K562 (cell line): ENCODE data around the gene CCT8L2. TPM values are rescaled to one million over a fixed set of nuclear protein-coding genes. Genes with fewer than 3 reads are reported as not detected.

Experiments used
- E2F3 ChIP-seq: fragments of 250-450 bp; sonication (Bioruptor Pico); IDR thresholded peaks from 2 replicates; pipeline ENCODE4 v1.4.0; 2020; ENCODE audit warnings: mild to moderate bottlenecking
- EP300 ChIP-seq: IDR thresholded peaks from 2 replicates; pipeline ENCODE4 v1.6.1; 2012; ENCODE audit warnings: low read length, improper control_type of control experiment
- ESRRB ChIP-seq: fragments of 250-450 bp; sonication (Bioruptor Pico); IDR thresholded peaks from 2 replicates; pipeline ENCODE4 v1.5.0; 2020; ENCODE audit warnings: mild to moderate bottlenecking, moderate library complexity, borderline replicate concordance
- FOXA3 ChIP-seq, 2 experiments: fragments of 450-650 bp in 1 of 2; sonication (generic) in 1 of 2; formaldehyde crosslinking; IDR thresholded peaks in 1 of 2; conservative IDR thresholded peaks in 1 of 2; 2 replicates each; pipeline versions ENCODE4 v1.4.0 to v1.8.0; 2020 to 2022; ENCODE audit warnings: mild to moderate bottlenecking in 2 of 2, missing genetic modification reagents in 1 of 2
- GABPB1 ChIP-seq: sonication (generic); formaldehyde crosslinking; IDR thresholded peaks from 2 replicates; pipeline ENCODE4 v1.8.0; 2022; ENCODE audit warnings: mild to moderate bottlenecking, missing genetic modification reagents
- GABPB2 ChIP-seq: fragments of 250-450 bp; sonication (Bioruptor Pico); conservative IDR thresholded peaks from 2 replicates; pipeline ENCODE4 v1.5.1; 2021; ENCODE audit warnings: mild to moderate bottlenecking
- GATAD2B ChIP-seq: fragments of 450-650 bp; IDR thresholded peaks from 2 replicates; pipeline ENCODE4 v1.6.1; 2017; ENCODE audit warnings: mild to moderate bottlenecking, borderline replicate concordance
- GMEB1 ChIP-seq: fragments of 250-450 bp; sonication (Bioruptor Pico); IDR thresholded peaks from 2 replicates; pipeline ENCODE4 v1.4.0; 2020; ENCODE audit warnings: mild to moderate bottlenecking
- GTF2E2 ChIP-seq: fragments of 200-800 bp; sonication (Bioruptor generic); IDR thresholded peaks from 2 replicates; pipeline ENCODE4 v1.6.1; 2016; ENCODE audit warnings: missing genetic modification characterization, missing compliant biosample characterization
- ILF3 ChIP-seq: fragments of 450-650 bp; IDR thresholded peaks from 2 replicates; pipeline ENCODE4 v1.6.1; 2018; ENCODE audit warnings: antibody characterized with exemption, mild to moderate bottlenecking, moderate library complexity, borderline replicate concordance
- MLX ChIP-seq, 2 experiments: fragments of 450-650 bp in 1 of 2; sonication (generic) in 1 of 2; formaldehyde crosslinking; conservative IDR thresholded peaks; 2 replicates each; pipeline versions ENCODE4 v1.4.0 to v1.8.1; 2020 to 2022; ENCODE audit warnings: mild to moderate bottlenecking in 1 of 2, missing genetic modification reagents in 1 of 2
- MYC ChIP-seq, 2 experiments: fragments of 250-450 bp in 1 of 2; sonication (Bioruptor Pico) in 1 of 2; IDR thresholded peaks; 2 replicates each; pipeline versions ENCODE4 v1.5.1 to v1.6.1; 2012 to 2021; ENCODE audit warnings: low read depth in 2 of 2, borderline replicate concordance in 1 of 2, improper control_type of control experiment in 1 of 2, low read length in 1 of 2, mild to moderate bottlenecking in 1 of 2, moderate library complexity in 1 of 2
- MYNN ChIP-seq, 2 experiments: sonication (generic); formaldehyde crosslinking in 1 of 2; IDR thresholded peaks; 2 replicates each; pipeline versions ENCODE4 v1.5.0 to v1.6.1; 2016 to 2020; ENCODE audit warnings: antibody characterized with exemption in 1 of 2, missing genetic modification reagents in 1 of 2
- NFIX ChIP-seq: fragments of 250-450 bp; sonication (Bioruptor Pico); IDR thresholded peaks from 2 replicates; pipeline ENCODE4 v1.4.0; 2020; ENCODE audit warnings: low read depth, mild to moderate bottlenecking, moderate library complexity
- RBM14 ChIP-seq: fragments of 200-400 bp; formaldehyde crosslinking; IDR thresholded peaks from 2 replicates; pipeline ENCODE4 v1.6.1; 2018; ENCODE audit warnings: low read depth, mild to moderate bottlenecking, low read length, moderate library complexity, borderline replicate concordance; ENCODE audit not compliant: insufficient read depth
- SAFB ChIP-seq: fragments of 200-400 bp; formaldehyde crosslinking; IDR thresholded peaks from 2 replicates; pipeline ENCODE4 v1.6.1; 2017; ENCODE audit warnings: low read depth, low read length, borderline replicate concordance
- TAF1 ChIP-seq: IDR thresholded peaks from 2 replicates; pipeline ENCODE4 v1.6.1; 2011; ENCODE audit warnings: mild to moderate bottlenecking, low read length, moderate library complexity; ENCODE audit not compliant: insufficient read depth, control insufficient read depth, severe bottlenecking; ENCODE audit errors: extremely low read depth
- TAL1 ChIP-seq: fragments of 450-650 bp; IDR thresholded peaks from 2 replicates; pipeline ENCODE4 v1.6.1; 2016; ENCODE audit warnings: mild to moderate bottlenecking
- TRIM28 ChIP-seq: fragments of 450-650 bp; IDR thresholded peaks from 2 replicates; pipeline ENCODE4 v1.6.1; 2017
- ZNF395 ChIP-seq: fragments of 200-800 bp; sonication (Bioruptor generic); IDR thresholded peaks from 2 replicates; pipeline ENCODE4 v1.6.1; 2017; ENCODE audit warnings: missing genetic modification characterization, missing compliant biosample characterization
- ZSCAN32 ChIP-seq: fragments of 450-650 bp; formaldehyde crosslinking; IDR thresholded peaks from 2 replicates; pipeline ENCODE4 v1.4.0; 2020; ENCODE audit warnings: mild to moderate bottlenecking, moderate library complexity
- ZZZ3 ChIP-seq: fragments of 450-650 bp; IDR thresholded peaks from 2 replicates; pipeline ENCODE4 v1.6.1; 2016; ENCODE audit warnings: antibody characterized with exemption, mild to moderate bottlenecking, moderate library complexity
- polyA plus RNA-seq, 8 experiments: library from polyadenylated mRNA; depleted of rRNA in 4 of 8; stranded (reverse) in 5 of 8; unstranded in 3 of 8; fragments of >200 nt; fragmentation: Nextera tagmentation in 2 of 8; fragmentation: Illumina TruSeq in 1 of 8; extraction: Ambion mirVana in 2 of 8; extraction: Trizol in 1 of 8; gene quantifications; 2 replicates each; pipeline versions ENCODE4 v1.2.1 to v1.2.3, GENCODE V29; 2011 to 2014; ENCODE audit warnings: inconsistent platforms in 1 of 8, missing spikeins in 1 of 8
- total RNA-seq, 7 experiments: library from RNA; depleted of rRNA in 6 of 7; stranded (reverse); fragments of >200 nt in 6 of 7; fragmentation: Illumina TruSeq in 2 of 7; extraction: Trizol in 2 of 7; gene quantifications; 2 replicates each; pipeline versions ENCODE4 v1.2.1 to v1.2.3, GENCODE V29; 2011 to 2021; ENCODE audit warnings: low replicate concordance in 1 of 7

The CCT8L2 gene
- total and polyA plus RNA-seq, 9 of the 15 experiments (the other 6 are each of a cell fraction or from before 2014, with no cell fraction given), result 0.13 TPM; not detected in 8

GRCh38 chr22:16601437-16602223 lies 9.0 kb upstream of the CCT8L2 start (continued):
- TF ChIP-seq GMEB1 (peak; percentile 50), ZZZ3 (no peak), MLX (CRISPR knock-in tag; conservative IDR thresholded peaks at IDR 0.05) (peak in 1 of 2 experiments; percentile 45; a peak in 1 of 4 replicates), EP300 (no peak; the same call in 1 of the 2 replicates), FOXA3 (CRISPR knock-in tag; conservative IDR thresholded peaks at IDR 0.05 in 1 of 2, IDR thresholded peaks at IDR 0.05 in 1 of 2) (no peak), TRIM28 (no peak), RBM14 (peak; percentile 57; the same call in 1 of the 2 replicates), GATAD2B (peak; percentile 96), GABPB1 (CRISPR knock-in tag) (no peak), MYC (IDR thresholded peaks at IDR 0.05; ENCODE audit: low read depth, low read length) (peak; percentile 4), MYC (CRISPR knock-in tag; IDR thresholded peaks at IDR 0.05; ENCODE audit: borderline replicate concordance, low read depth) (no peak), GTF2E2 (tag) (peak; percentile 79; the same call in 1 of the 2 replicates), NFIX (CRISPR knock-in tag) (no peak), ZSCAN32 (peak; percentile 72), ZNF395 (CRISPR knock-in tag) (peak; percentile 61; the same call in 1 of the 2 replicates), ESRRB (no peak), GABPB2 (CRISPR knock-in tag) (no peak), SAFB (peak; percentile 97), TAL1 (no peak), MYNN (IDR thresholded peaks at IDR 0.05) (no peak; the same call in 1 of the 2 replicates), MYNN (CRISPR knock-in tag; IDR thresholded peaks at IDR 0.05) (no peak), TAF1 (peak; percentile 74), ILF3 (peak; percentile 55; the same call in 1 of the 2 replicates), E2F3 (CRISPR knock-in tag) (peak; percentile 7; the same call in 1 of the 2 replicates)
